OCI-LY3 (cell line): ENCODE results near the gene TRIM66.

Experiments
- H2AFZ ChIP-seq: fragments of 200-600, 300-600 bp; shearing (Covaris generic); 2 replicates; pipeline ENCODE4 v1.6.0; 2014; ENCODE audit warnings: antibody characterized with exemption, low read depth, low read length
- H3K27ac ChIP-seq: fragments of 200-600, 300-600 bp; sonication (generic); 2 replicates; pipeline ENCODE4 v1.5.1; 2014; ENCODE audit warnings: mild to moderate bottlenecking, low read length, moderate library complexity, mixed read lengths
- H3K27me3 ChIP-seq: fragments of 200-600, 300-600 bp; sonication (generic); 2 replicates; pipeline ENCODE4 v1.6.1; 2014; ENCODE audit warnings: low read depth, low read length, mixed read lengths
- H3K36me3 ChIP-seq: fragments of 200-600, 300-600 bp; sonication (generic); replicated peaks from 2 replicates; pipeline ENCODE3; 2014; ENCODE audit warnings: low read depth, low read length, mixed read lengths
- H3K4me1 ChIP-seq: fragments of 300-600, 200-600 bp; sonication (generic); 2 replicates; pipeline ENCODE4 v1.6.1; 2014; ENCODE audit warnings: low read length, mixed read lengths
- H3K4me2 ChIP-seq: fragments of 200-600, 300-600 bp; sonication (generic); 2 replicates; pipeline ENCODE4 v1.6.1; 2014; ENCODE audit warnings: low read length, mixed read lengths
- H3K4me3 ChIP-seq: fragments of 300-600, 200-600 bp; sonication (generic); 2 replicates; pipeline ENCODE4 v1.5.1; 2014; ENCODE audit warnings: antibody characterized with exemption, mild to moderate bottlenecking, low read length, moderate library complexity
- H3K79me2 ChIP-seq: fragments of 300-600, 200-600 bp; shearing (Covaris generic); 2 replicates; pipeline ENCODE4 v1.6.1; 2014; ENCODE audit warnings: mild to moderate bottlenecking, low read length, mixed read lengths
- H3K9ac ChIP-seq: fragments of 300-600, 200-600 bp; shearing (Covaris generic); 2 replicates; pipeline ENCODE4 v1.6.0; 2014; ENCODE audit warnings: mild to moderate bottlenecking, low read length, moderate library complexity
- H3K9me3 ChIP-seq: fragments of 200-600, 300-600 bp; shearing (Covaris generic); 2 replicates; pipeline ENCODE4 v1.6.1; 2014; ENCODE audit warnings: low read length, mixed read lengths; ENCODE audit not compliant: insufficient read depth
- H4K20me1 ChIP-seq: fragments of 200-600, 300-600 bp; sonication (generic); 2 replicates; pipeline ENCODE4 v1.6.1; 2016; ENCODE audit warnings: low read length, mixed read lengths; ENCODE audit not compliant: insufficient read depth
- CTCF ChIP-seq: fragments of 200-600, 300-600 bp; sonication (generic); IDR thresholded peaks from 2 replicates; pipeline ENCODE4 v1.5.1; 2014; ENCODE audit warnings: antibody characterized with exemption, low read length, low read depth
- EZH2phosphoT487 ChIP-seq: fragments of 200-600 bp; shearing (Covaris generic); IDR thresholded peaks from 2 replicates; pipeline ENCODE4 v1.6.1; 2018; ENCODE audit warnings: antibody characterized with exemption, mixed run types, low read depth

TRIM66 gene

GRCh38 chr11:8717876-8718753 is 35.6 kb upstream of the TRIM66 start:
- no peaks in the 10 kb centered on the region for H4K20me1 ChIP-seq
- H3K36me3 ChIP-seq: no peaks in the 10 kb centered on the region
- no peaks in the 10 kb centered on the region for H3K9me3 ChIP-seq
- peak overlapping the region; percentile 82; the same call in 1 of the 2 replicates for H2AFZ ChIP-seq
- peak overlapping the region; percentile 50 for H3K27ac ChIP-seq
- no peaks in the 10 kb centered on the region for H3K79me2 ChIP-seq
- peaks cover 17% of the 10 kb centered on the region for H3K4me1 ChIP-seq
- peak overlapping the region; percentile 66 for H3K4me3 ChIP-seq
- H3K27me3 ChIP-seq: peaks cover 4% of the 10 kb centered on the region; the same call in 1 of the 2 replicates
- TF ChIP-seq CTCF (no peak), EZH2phosphoT487 (no peak)
- peak overlapping the region; percentile 64 for H3K9ac ChIP-seq
- H3K4me2 ChIP-seq: peak overlapping the region; percentile 92

- Histone ChIP-seq H3K79me2 (no peaks in the 10 kb centered on the region), H3K36me3 (no peaks in the 10 kb centered on the region), H3K9me3 (no peaks in the 10 kb centered on the region), H3K4me1 (peaks cover 17% of the 10 kb centered on the region), H3K4me2 (peak overlapping the region; percentile 31), H3K4me3 (no peak overlapping the region), H2AFZ (no peak overlapping the region), H3K9ac (no peak overlapping the region), H3K27ac (no peak overlapping the region), H3K27me3 (peaks cover 4% of the 10 kb centered on the region; the same call in 1 of the 2 replicates), H4K20me1 (no peaks in the 10 kb centered on the region)
- no peak for TF ChIP-seq EZH2phosphoT487
- TF ChIP-seq CTCF: no peak
Measured at GRCh38 chr11:8717544-8717875, 35.0 kb upstream of the TRIM66 start.

GRCh38 chr11:8715501-8715900 is 33.0 kb upstream of the TRIM66 start:
- no peak overlapping the region for H3K4me3 ChIP-seq
- H3K4me2 ChIP-seq: no peak overlapping the region
- no peaks in the 10 kb centered on the region; the same call in 1 of the 2 replicates for H3K27me3 ChIP-seq
- H3K9ac ChIP-seq: no peak overlapping the region
- peaks cover 17% of the 10 kb centered on the region for H3K4me1 ChIP-seq
- TF ChIP-seq EZH2phosphoT487 (no peak), CTCF (no peak)
- no peaks in the 10 kb centered on the region for H4K20me1 ChIP-seq
- no peak overlapping the region for H3K27ac ChIP-seq
- no peaks in the 10 kb centered on the region for H3K36me3 ChIP-seq
- no peaks in the 10 kb centered on the region for H3K79me2 ChIP-seq
- H2AFZ ChIP-seq: no peak overlapping the region
- no peaks in the 10 kb centered on the region for H3K9me3 ChIP-seq

GRCh38 chr11:8714622-8715225 is 32.3 kb upstream of the TRIM66 start:
- Histone ChIP-seq H3K79me2 (no peaks in the 10 kb centered on the region), H2AFZ (no peak overlapping the region), H3K27ac (no peak overlapping the region), H3K4me2 (no peak overlapping the region), H3K4me3 (no peak overlapping the region), H3K36me3 (no peaks in the 10 kb centered on the region), H3K9me3 (no peaks in the 10 kb centered on the region), H3K4me1 (peaks cover 17% of the 10 kb centered on the region), H3K9ac (no peak overlapping the region), H4K20me1 (no peaks in the 10 kb centered on the region), H3K27me3 (no peaks in the 10 kb centered on the region)
- no peak for TF ChIP-seq CTCF
- TF ChIP-seq EZH2phosphoT487: no peak
